ENCODE measurements around the gene PNCK. TPM values are rescaled to one million over a fixed set of nuclear protein-coding genes. Genes with fewer than 3 reads are reported as not detected.

The PNCK gene
- total RNA-seq, 1 experiment from 2014 or later = 2.3 TPM

- in situ Hi-C loops (cut with HindIII; ENCODE audit: low pct_unique_long_range_greater_than_20kb, low sequenced_read_pairs) = no loop called here
- intact Hi-C loops (cut with micrococcal nuclease; ENCODE audit: unreplicated experiment) = loop anchor here (5.0 kb wide), 1 partner anchor 107 kb away; no protein-coding TSS in a partner anchor
- peak; percentile 25 for TF ChIP-seq CTCF (IDR thresholded peaks at IDR 0.05)
- TF ChIP-seq SIN3A (IDR thresholded peaks at IDR 0.05; ENCODE audit: borderline replicate concordance, insufficient read depth, low read depth, low read length) = no peak
Measured at GRCh38 chrX:153644356-153645125, 29.1 kb downstream of the PNCK start.

GRCh38 chrX:153643431-153644351 lies 29.9 kb downstream of the PNCK start:
- H3K4me1 ChIP-seq (ENCODE audit: control insufficient read depth, insufficient read depth, low read length) = peaks cover 7% of the 10 kb centered on the region
- H3K27ac ChIP-seq (ENCODE audit: low read length) = no peak overlapping the region
- peak overlapping the region; percentile 33 to 46 for H3K4me3 ChIP-seq (ENCODE audit: low read depth in 2 of 2, low read length in 2 of 2)
- peaks cover 4% of the 10 kb centered on the region for H3K27me3 ChIP-seq (ENCODE audit: control insufficient read depth, insufficient read depth, low read length)
- DNase-seq (ENCODE audit: low read depth, low spot score) = no peak
- POLR2A ChIA-PET = no interaction called here
- no peaks in the 10 kb centered on the region for H3K36me3 ChIP-seq (ENCODE audit: control insufficient read depth, insufficient read depth, low read length)
- in situ Hi-C loops (cut with HindIII; ENCODE audit: low pct_unique_long_range_greater_than_20kb, low sequenced_read_pairs) (no loop called here), intact Hi-C loops (cut with micrococcal nuclease; ENCODE audit: unreplicated experiment) (no loop called here)
- TF ChIP-seq TCF7L2 (IDR thresholded peaks at IDR 0.05; ENCODE audit: low read depth, low read length) (no peak), CTCF (IDR thresholded peaks at IDR 0.05) (peak; percentile 69; the same call in 1 of the 2 replicates)
- CTCF ChIA-PET = interaction anchor here (0.8 to 2.0 kb wide), 3 partner anchors 8 to 24 kb away, joined by 3 to 13 read pairs (median 4); no protein-coding TSS in a partner anchor
- H3K9me3 ChIP-seq (ENCODE audit: control insufficient read depth, insufficient read depth, low read depth, low read length) = no peaks in the 10 kb centered on the region
- no TSS peak for BruUV-seq (replicated peaks)
- peak; percentile 54 for ATAC-seq

More at GRCh38 chrX:153644356-153645125, 29.1 kb downstream of the PNCK start:
- Histone ChIP-seq H3K9me3 (ENCODE audit: control insufficient read depth, insufficient read depth, low read depth, low read length) (no peaks in the 10 kb centered on the region), H3K4me3 (ENCODE audit: low read depth in 2 of 2, low read length in 2 of 2) (peak overlapping the region in 1 of 2 experiments; percentile 24; a peak in 2 of 4 replicates), H3K27me3 (ENCODE audit: control insufficient read depth, insufficient read depth, low read length) (peaks cover 4% of the 10 kb centered on the region), H3K36me3 (ENCODE audit: control insufficient read depth, insufficient read depth, low read length) (no peaks in the 10 kb centered on the region), H3K27ac (ENCODE audit: low read length) (no peak overlapping the region), H3K4me1 (ENCODE audit: control insufficient read depth, insufficient read depth, low read length) (peaks cover 7% of the 10 kb centered on the region)
- DNase-seq (ENCODE audit: low read depth, low spot score) = no peak
- ChIA-PET POLR2A (no interaction called here), CTCF (interaction anchor here (0.6 to 2.0 kb wide), 5 partner anchors 9 to 26 kb away, joined by 3 to 13 read pairs (median 5); no protein-coding TSS in a partner anchor)
- BruUV-seq (replicated peaks) = no TSS peak
- peak; percentile 47 for ATAC-seq
